HG02870 (cell line): ENCODE measurements around the gene TUB.

Experiments used
- ATAC-seq: cut with Tn5 transposase; IDR thresholded peaks from one replicate; pipeline ENCODE4 v1.9.1; 2021; ENCODE audit warnings: mild to moderate bottlenecking, moderate library complexity; ENCODE audit not compliant: unreplicated experiment

The TUB gene

GRCh38 chr11:8067929-8068575 lies 13.0 kb upstream of the TUB start:
- no peak for ATAC-seq

- ATAC-seq = no peak
Observed at GRCh38 chr11:8068605-8069221, 12.3 kb upstream of the TUB start.

- ATAC-seq = no peak
Observed at GRCh38 chr11:8069771-8070170, 11.2 kb upstream of the TUB start.

- ATAC-seq = no peak
Observed at GRCh38 chr11:8070417-8071115, 10.4 kb upstream of the TUB start.

- no peak for ATAC-seq
Observed at GRCh38 chr11:8071616-8072581, 9.1 kb upstream of the TUB start.

- ATAC-seq = no peak
Observed at GRCh38 chr11:8075119-8075726, 5.8 kb upstream of the TUB start.

- ATAC-seq = no peak
Observed at GRCh38 chr11:8079111-8079675, 1.8 kb upstream of the TUB start.

- ATAC-seq = no peak
Observed at GRCh38 chr11:8080069-8080670, 841 bp upstream of the TUB start.

- no peak for ATAC-seq
Observed at GRCh38 chr11:8081591-8082250, 710 bp downstream of the TUB start.

- ATAC-seq = no peak
Observed at GRCh38 chr11:8082391-8083087, 1.5 kb downstream of the TUB start.

GRCh38 chr11:8083088-8083395 lies 2.0 kb downstream of the TUB start:
- no peak for ATAC-seq

GRCh38 chr11:8083871-8084281 lies 2.9 kb downstream of the TUB start:
- ATAC-seq = no peak

GRCh38 chr11:8084352-8084751 lies 3.3 kb downstream of the TUB start:
- ATAC-seq = no peak

- no peak for ATAC-seq
Observed at GRCh38 chr11:8085011-8085645, 4.1 kb downstream of the TUB start.

GRCh38 chr11:8086001-8086479 lies 5.0 kb downstream of the TUB start:
- ATAC-seq = no peak

GRCh38 chr11:8086571-8086970 lies 5.6 kb downstream of the TUB start:
- no peak for ATAC-seq

GRCh38 chr11:8087185-8087584 lies 6.2 kb downstream of the TUB start:
- no peak for ATAC-seq

- no peak for ATAC-seq
Observed at GRCh38 chr11:8087756-8088155, 6.7 kb downstream of the TUB start.
